Smooth muscle cell of the brain vasculature (primary cell): Measurements from ENCODE around the gene EPDR1.

ENCODE experiments used
- DNase-seq: peaks from one replicate; pipeline ENCODE4 v3.0.0-alpha.2; 2012; ENCODE audit warnings: low read depth, low spot score

The EPDR1 gene

DNA sequence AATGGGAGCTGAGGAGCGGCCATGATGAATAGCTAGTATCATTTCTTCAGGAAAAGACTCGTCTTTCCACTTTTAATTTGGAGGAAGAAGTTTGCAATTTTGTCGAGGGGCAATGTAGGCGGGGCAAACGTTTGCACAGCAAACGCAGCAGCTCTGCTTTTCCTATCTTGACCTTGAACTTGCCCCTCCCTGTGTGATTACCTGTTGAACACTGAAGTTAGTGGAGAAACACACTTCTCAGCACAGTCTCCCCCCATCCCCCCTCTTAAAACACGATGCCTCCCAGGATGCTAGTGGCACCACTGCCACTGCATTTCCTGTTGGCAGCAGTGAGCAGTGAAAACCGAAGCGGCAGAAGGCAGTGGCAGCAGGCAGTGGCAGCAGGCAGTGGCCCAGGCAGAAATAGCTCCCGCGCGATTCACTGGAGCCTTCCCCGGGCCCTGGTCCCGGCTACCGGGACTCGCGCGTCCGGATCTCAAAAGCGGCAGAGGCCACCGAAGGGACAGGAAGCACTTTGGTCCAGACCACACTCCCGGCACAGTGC lies at the start of gene EPDR1:
Gene EPDR1, plus strand, starts transcription at position 336 of the 544 bp plus-strand sequence. CDS start 300 bp downstream, outside the sequence.
- no peak for DNase-seq

DNA sequence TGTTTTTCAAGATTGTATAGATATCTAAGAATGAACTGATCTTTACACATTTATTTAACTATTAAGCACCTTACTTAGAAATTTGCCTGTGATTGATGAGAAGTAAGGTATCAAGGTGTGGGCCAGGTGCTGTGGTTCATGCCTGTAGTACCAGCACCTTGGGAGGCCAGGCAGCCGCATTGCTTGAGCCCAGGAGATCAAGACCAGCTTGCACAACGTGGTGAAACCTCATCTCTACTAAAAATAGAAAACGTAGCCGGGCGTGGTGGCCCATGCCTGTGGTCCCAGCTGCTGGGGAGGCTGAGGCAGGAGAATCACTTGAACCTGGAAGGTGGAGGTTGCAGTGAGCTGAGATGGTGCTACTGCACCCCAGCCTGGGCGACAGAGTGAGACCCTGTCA lies 38.4 kb upstream of the EPDR1 start:
- no peak for DNase-seq

DNA sequence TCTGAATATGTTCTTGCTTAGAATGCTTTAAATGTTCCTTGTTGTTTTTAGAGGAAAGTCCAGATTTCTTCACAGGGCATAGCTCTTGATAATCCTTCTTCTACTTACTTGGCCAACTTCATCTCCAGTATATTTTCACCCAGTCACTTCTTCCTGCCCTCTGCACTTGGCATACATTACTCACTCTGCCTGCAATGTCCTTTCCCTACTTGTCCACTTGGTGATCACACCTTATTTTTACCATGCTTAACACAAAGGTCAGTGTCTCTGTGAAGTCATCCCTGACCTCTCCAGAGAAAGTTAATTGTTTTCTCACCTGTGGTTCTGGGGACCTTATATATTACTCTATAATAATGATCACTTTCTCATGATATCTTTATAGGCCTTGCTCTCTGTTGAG lies 27.1 kb upstream of the EPDR1 start:
- no peak for DNase-seq

DNA sequence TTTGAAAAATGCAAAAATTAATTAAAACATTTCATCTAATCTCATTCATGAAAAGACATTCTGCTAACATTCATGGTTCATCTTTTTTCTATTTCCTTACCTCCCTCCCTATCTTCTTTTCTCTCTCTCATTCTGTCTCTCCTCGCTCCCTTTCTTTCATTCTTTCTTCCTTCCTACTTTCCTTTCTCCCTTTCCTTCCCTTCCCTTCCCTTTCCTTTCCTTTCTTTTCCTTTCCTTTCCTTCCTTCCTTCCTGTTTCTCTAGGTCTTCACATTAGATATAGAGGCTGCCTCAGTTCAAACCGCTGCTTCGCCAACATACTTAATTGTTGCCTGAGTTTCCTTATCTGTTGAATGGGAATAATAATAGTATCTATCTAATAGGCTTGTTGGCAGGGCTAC lies 25.8 kb upstream of the EPDR1 start:
- DNase-seq, result no peak

DNA sequence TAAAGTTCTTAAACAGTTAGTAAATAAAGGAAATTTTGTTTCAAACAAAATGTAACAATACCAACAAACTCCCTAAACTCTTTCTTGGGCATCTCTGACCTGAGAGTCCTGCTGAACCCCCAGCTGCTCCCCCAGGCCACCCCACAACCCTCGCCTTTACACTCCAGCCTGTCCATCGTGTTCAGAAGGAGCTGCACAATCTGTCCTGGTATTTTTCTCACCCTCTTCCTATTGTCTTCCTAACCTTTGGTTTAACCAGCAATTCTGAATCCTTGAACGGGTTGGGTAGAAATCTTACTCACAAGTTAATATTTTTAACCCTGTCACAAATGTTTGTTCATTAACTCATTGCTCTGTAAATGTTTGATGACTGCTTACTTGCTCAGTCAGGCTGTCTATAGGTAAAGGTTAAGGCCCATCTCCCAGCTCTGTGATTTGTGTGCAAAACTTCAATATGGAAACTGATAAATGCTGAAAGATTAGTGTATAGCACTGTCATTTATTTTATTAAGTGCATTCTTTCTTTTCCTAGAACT lies 20.7 kb upstream of the EPDR1 start:
- no peak for DNase-seq

DNA sequence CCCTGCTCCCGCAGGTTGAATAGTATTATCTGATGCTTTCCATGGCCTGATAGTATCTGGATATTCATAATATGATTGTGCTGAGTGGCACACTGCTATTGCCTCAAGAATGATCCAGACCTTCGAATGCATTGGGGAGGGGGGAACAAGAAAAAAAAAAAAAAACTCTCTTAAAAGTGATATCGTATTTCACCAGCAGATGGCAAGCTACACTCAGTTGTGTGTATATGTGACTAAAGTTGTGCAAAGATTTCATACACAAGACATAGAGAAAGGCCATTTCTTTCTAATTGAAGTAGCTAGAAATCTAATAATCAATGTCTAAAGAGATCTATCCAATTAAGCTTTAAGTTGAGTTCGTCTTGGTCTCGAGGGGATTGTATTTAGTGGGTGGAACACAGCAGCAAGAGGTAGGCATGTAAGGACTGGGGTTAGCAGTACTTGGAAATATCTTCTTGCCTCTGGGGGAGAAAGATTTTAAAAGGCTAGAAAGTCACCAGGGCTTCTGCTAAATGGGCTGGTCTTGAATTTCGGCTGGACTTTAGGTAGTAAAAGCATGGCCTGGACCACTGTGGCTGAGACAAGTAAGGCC lies 19.1 kb upstream of the EPDR1 start:
- DNase-seq, result no peak

DNA sequence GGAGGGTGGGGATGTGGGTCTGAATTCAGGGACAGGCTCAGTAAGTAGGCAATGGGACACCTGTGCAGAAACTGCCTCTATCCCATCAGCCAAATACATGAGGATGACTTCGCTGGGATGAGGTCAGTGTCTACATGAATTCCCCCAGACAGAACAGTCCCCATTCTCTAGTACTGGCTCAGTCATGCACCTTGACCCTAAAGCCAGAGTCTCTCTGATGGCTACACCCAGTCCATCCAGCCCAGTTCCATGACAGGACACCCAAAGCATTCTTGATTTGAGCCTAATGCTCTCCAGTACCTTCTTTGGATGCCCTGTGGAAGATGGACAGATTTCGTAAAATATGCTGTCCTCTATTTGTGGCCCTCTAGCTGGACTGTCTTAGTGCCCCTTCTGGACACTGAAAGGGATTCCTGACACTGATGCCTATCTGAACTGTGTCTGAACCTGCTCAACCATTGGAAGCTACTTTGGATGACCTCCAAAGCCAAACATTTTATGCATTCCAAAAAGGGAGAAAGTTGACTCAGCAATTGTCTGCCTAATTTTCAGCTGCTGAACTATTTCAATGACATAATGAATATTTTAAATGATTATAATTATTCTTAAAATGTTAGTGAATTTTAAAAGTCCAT lies 18.4 kb upstream of the EPDR1 start:
- no peak for DNase-seq

DNA sequence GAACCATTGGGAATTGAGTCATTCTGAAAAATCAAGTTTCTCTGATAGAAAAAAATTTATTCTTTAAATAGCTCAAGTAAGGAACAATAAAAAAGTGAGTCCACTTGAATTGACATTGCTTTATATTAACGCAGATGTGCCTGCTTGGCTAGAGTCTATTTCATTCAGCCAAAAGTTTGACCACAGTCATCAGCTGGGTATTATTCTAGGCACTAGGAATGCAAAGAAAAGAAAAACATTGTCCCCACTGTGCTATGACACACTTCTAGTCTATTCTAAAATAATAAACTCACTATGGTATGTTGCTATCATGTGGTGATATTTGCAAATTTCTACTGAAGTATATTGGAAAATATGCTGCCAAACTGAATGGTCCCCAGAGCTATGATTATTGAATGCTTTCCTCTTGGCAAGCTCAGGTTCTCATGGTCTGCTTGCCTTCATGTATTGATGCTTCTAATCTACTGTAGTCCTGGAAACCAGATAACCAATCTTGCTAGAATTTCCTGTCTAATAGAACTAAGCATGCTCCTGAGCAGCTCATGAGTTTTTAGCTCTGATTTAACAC lies 12.1 kb upstream of the EPDR1 start:
- DNase-seq, result peak; percentile 74

DNA sequence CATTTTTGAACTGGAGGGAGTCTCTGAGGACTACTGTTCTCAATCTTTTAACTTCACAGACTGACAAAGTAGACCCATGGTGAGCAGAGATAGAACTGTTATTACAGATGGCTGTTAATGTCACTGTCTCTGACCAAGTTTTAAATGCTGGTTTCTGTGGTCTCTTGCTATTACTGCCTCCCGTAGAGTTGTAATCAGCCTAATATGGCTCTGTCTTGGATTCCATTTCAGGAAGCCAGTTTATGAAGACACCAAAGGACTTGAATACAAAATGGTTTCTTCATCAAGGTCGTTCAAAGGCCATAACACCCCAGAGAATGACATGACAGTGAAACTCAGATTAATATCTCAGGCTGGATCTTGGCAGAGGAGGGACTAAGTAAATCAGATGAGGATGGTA lies 7.7 kb upstream of the EPDR1 start:
- DNase-seq, result peak; percentile 62

DNA sequence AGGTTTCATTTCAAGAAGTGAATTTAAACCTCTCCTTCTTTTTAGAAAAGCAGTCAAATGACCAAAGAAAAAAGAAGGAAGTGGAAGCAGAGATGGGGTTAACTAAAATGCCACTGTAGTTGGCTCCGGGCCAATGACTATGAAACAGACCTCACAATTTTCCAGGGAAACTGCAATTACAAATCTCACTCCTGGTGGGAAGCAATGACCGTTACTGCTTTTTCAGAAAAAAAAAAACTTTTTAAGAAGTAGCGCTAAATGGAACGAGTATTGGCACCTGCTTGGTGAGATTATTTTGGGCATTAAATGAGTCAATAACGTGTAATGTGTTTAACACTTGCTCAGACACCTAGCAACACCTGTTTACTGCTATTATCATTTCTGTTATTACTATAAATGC lies 5.0 kb upstream of the EPDR1 start:
- DNase-seq, result no peak

DNA sequence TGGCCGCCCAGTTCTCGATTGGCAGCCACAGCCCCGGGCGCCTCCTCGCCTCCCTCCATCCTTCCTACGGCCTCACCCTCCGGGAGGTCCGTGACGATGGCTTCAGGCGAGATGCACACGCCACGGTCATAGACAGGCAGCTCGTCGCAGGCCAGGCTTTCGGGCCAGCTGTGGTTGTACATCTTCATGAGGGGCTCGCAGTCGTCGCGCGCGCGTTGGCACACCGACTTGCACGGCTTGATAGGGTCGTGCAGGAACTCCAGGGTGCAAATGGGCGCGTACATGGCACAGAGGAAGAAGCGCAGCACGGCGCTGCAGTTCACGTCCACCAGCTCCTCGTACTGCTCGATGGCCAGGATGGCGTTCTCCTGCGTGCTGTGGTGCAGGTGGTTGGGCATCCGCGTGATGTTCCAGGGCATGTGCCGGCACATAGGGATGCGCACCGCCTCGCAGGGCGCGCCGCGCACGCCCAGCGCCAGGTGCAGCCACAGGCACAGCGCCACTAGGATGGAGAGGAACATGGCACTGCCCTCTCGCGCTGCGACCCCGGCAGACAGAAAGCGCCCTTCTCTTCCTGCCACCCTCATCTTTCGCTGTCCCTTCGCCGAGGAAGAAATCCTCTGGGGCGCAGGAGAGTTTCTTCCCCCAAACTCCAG lies 4.3 kb upstream of the EPDR1 start:
- DNase-seq, result no peak

DNA sequence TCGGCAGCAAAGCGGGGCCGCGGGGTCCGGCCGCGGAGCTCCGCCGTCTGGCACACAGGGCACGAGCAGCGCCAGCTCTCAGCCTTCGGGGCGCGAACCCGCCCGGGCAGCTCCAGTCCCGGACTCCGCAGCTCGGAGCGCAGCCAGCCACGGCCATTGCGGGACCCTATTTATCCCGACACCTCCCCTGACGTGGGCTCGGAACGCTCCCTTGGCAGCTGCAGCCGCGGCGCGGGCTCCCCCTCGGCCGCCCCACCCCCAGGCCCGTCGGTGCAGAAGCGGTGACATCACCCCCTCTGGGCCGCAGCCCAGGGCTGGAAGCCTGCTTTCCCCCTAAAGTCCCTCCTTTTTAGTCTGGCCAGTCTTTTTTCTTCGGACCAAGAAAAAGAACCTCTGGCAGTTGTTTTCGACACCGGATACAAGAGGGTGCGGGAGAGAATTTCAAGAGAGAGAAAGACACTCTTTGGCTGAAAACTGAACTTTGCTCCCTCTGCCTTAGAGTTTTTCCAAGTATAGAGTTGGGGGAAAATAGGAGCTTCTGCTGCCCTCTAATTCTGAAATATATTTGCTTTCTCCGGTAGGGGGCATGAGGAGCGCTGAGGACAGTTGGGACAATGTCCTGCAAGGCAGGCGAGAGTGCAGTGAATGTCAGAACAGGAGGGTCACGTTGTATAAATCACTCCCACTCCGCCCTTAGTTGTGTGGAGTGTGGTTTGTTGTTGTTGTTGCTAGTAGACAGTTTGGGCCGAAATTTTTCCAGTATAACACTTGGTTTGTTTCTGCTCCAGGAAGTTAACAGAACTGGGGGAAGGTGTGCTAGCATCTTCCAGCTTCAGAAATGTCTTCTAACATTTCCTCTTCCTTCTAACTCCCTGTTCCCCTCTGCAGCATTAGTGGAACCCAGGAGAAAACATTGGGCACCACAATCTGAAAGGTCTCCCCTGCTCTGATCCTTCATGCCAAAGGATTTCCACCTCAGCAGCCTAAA lies 3.5 kb upstream of the EPDR1 start, which contains the start of gene SFRP4:
Gene SFRP4, minus strand, starts transcription at position 145 of the 988 bp plus-strand sequence. CDS start 280 bp downstream, outside the sequence.
- DNase-seq, result no peak

DNA sequence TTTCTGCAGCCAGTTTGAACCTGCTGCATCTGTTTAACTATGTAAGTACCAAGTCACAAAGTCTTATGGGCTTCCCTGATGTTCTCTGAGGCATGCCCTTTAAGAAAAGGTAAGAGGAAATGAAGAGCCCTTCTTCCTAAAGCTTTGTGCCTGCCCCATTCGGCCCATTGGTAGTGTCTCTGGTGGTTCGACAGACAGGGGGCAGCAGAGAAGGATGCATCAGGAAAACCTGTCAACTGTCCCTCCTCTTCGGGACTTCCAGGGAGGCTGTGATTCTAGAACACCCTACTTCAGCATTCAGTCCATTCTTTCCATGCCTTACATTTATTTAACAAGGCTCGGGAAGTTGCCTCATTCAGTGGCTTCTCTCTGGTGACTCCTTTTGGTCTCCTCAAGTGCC lies 1.9 kb upstream of the EPDR1 start:
- no peak for DNase-seq

DNA sequence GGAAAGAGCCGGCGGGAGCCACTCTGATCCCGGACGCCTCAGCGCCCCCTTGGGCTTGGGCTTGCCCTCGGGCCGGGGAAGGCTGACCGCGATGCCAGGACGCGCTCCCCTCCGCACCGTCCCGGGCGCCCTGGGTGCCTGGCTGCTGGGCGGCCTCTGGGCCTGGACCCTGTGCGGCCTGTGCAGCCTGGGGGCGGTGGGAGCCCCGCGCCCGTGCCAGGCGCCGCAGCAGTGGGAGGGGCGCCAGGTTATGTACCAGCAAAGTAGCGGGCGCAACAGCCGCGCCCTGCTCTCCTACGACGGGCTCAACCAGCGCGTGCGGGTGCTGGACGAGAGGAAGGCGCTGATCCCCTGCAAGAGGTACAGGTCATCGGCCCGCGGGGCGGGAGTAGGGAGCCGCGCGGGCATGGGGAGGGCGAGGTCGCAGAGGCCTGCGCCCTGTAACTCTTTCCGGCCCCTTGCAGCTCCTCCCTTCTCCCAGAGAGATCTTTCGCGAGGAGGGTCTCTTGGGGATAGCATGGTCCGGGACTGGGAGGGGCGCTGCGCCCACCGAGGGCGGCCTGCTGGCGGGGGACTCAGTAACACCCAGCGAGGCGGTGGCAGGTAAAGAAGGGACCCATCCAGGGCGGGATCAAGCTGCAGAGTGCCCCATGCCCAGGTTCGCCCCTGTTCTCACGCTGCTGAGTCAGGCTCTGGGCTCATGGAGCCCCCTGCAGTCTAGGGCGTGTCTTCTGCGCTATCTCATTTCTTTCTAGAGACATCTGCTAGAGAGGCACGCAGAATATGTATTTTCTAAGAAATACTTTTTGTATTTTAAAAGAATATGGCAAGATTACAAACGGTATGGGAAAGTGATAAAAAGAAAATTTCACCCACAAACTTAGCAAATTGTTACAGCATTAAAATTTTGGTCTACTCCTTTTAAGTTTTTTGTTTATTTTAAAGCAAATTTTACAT lies 687 bp downstream of the EPDR1 start:
- DNase-seq, result no peak

DNA sequence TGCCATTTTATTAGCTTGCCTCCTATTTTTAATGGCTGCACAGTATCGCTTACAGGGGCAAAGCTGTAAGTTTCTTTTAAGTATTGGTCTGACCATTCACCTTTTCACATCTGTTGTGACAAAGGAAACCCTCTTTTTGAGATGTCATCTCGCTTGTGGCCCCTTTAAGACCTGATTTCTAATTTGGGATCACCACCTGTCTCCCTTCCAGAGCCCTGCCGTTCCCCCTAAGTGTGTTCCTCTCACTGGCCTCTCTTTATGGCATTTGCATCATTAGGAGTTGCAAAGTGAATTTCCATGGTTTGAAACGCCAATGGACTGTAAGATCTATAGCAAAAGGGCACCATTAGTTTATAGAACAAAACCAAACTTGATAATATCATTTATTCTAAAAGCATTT lies 1.4 kb downstream of the EPDR1 start:
- DNase-seq, result no peak

DNA sequence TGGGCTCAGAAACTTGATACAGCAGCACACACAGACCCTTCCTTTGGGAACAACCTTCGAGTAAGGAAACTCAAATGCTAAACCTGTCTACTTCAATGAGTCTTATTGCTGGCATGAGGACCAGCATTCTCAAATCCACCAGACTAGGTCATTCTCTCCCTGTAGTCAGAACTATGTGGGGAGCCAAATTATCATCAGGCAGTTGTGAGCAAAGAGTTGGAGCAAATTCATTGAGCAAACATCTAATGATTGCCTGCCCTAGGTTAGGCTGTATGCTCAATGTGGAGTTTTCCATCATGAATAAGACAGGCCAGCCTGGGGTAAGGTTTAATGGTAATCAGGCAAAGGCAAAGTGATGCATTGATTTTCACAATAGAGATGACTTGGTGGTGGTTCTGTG lies 3.6 kb downstream of the EPDR1 start:
- no peak for DNase-seq

DNA sequence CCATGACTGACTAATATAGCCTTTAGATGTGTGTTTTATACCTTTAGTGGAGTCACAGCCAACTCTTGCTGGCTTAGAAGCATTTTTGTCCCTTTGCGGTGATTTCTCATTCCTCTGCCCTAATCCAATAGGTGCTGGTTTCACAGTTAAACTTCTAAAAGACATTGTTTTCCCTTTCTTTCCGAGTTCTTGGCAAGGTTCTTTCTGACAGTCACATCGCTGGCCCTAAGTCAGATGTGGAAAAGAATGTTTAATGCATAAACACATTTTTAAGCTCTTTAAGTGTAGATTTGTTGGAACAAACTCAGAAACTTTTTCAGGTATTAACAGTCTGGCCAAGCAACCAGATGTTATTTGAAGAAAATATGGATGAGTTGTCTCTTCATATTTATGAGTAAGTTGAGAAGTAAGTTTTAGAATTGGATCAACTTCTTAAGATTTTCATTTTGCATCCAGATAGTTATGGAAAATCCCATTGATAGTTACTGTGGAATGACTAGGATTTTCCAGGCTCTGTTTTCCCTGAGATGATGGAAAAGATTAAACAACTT lies 4.1 kb downstream of the EPDR1 start:
- no peak for DNase-seq

DNA sequence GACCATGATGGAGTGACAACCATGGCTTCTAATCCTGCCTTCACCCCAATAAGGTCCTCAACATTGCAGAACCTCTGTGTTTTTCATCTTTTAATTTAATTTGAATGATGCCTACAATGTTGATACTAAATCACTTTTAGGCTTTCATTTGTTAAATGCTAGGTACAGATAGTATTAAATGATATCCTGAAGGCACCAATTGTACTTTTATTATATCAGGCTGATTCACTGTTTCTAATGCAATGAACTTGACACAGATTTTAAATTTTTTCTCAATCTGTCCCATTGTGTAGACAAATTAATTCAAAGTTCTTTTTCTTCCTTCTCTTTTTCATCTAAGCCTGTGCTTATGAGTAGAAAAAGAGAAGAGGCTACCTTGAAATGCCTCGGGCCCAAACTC lies 5.2 kb downstream of the EPDR1 start:
- DNase-seq, result no peak

DNA sequence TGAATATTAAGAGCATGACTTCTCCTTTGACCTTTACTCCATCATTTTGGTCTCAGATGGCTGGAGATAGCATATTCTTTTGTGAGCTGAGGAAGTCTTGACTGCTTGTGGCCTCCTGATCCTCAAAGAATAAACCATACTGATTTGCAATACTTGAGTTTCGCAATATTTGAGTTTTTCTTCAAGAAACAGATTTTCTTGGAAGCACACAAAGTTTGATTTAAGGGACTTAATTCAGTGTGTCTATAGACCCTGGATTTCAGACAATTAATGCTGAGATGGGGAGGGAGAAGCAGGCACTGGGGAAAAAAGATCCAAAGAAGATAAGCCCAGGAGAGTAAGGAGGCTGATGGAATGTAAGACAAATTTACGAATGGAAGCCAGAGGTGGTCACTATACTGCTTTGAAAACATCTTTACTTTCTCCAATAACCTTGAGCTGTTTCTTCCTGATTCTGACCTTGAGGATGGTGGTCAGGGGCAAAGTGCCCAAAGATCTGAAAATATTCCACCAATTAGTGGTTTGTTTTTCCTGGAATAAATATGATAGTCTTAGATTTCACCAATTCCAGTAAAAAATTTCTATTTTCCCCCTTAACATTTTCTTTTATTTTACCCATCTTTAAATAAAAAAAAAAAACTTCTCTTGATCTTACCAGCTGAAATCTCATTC lies 7.5 kb downstream of the EPDR1 start:
- no peak for DNase-seq
